Endothelial cell of umbilical vein (primary cell): ENCODE results near the gene UBE2QL1.

Experiments used
- POLR2A ChIP-seq: IDR thresholded peaks from 2 replicates; pipeline ENCODE4 v1.6.1; 2012; ENCODE audit warnings: low read depth, mild to moderate bottlenecking, control low read depth, low read length
- POLR2AphosphoS5 ChIP-seq: IDR thresholded peaks from 2 replicates; pipeline ENCODE4 v1.6.1; 2012; ENCODE audit warnings: low read depth, mild to moderate bottlenecking, control low read depth, low read length, moderate library complexity; ENCODE audit not compliant: insufficient read depth
- TF ChIP-seq, protein P1 (sequence below): IDR thresholded peaks from 2 replicates; pipeline ENCODE4 v1.6.1; 2011; ENCODE audit not compliant: insufficient read depth, insufficient read length
- TF ChIP-seq, protein P2 (sequence below), 2 donors: IDR thresholded peaks; 1 replicate in 1 of 2; 2 replicates in 1 of 2; pipeline ENCODE4 v1.5.1; 2011; ENCODE audit warnings: low read length in 2 of 2, mild to moderate bottlenecking in 2 of 2, moderate library complexity in 2 of 2, control low read depth in 1 of 2, inconsistent platforms in 1 of 2, low read depth in 1 of 2; ENCODE audit not compliant: insufficient read depth in 1 of 2; ENCODE audit errors: extremely low read depth in 1 of 2

DNA sequence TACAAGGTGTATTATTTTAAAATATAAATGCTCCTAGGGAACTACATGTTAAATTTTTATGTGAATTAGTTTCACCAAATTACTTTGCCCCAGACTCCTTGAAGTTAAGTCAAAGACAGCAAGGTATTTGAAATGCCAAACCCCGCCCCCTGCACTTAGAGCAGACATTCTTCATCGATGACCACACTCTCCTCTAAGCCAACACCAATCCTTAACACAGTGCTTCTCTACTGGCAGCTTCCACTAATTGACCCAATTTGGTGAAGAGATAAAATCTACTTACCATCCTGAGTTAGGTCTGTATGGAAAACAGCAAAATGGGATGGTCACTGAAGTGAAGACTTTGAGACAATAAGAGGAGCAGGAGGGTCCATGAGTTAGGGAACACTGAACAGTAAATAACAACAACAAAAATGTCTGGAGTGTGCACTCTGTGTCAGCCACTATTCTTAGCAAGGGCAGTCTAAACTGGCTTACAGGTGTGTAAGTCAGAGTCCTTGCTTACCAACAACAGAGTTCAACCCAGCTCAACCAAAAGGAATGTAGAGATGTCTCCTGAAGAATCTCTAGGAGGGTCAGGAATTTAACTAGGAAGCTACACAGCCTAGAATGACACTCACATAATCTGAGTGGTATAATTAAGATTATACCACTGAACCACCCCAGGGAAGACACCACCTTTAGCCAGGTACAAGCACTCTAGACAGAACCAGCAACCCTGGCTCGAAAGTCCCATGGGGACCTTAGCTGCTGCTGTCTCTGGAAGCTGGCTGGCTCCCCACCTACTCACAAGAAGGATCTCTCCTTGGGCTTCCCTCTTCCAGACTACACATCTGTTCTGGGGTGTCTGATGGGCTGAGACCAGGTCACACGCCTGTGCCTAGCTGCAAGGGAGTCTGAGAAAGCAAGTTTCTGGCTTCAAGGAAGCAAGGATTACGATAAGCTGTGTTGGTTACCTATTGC, 8.8 kb upstream of the UBE2QL1 start:
- TF ChIP-seq POLR2A (no peak), POLR2AphosphoS5 (no peak)
- TF ChIP-seq, protein P1, sequence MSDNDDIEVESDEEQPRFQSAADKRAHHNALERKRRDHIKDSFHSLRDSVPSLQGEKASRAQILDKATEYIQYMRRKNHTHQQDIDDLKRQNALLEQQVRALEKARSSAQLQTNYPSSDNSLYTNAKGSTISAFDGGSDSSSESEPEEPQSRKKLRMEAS: no peak
- TF ChIP-seq, protein P2, sequence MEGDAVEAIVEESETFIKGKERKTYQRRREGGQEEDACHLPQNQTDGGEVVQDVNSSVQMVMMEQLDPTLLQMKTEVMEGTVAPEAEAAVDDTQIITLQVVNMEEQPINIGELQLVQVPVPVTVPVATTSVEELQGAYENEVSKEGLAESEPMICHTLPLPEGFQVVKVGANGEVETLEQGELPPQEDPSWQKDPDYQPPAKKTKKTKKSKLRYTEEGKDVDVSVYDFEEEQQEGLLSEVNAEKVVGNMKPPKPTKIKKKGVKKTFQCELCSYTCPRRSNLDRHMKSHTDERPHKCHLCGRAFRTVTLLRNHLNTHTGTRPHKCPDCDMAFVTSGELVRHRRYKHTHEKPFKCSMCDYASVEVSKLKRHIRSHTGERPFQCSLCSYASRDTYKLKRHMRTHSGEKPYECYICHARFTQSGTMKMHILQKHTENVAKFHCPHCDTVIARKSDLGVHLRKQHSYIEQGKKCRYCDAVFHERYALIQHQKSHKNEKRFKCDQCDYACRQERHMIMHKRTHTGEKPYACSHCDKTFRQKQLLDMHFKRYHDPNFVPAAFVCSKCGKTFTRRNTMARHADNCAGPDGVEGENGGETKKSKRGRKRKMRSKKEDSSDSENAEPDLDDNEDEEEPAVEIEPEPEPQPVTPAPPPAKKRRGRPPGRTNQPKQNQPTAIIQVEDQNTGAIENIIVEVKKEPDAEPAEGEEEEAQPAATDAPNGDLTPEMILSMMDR (IDR thresholded peaks at IDR 0.05; ENCODE audit: extremely low read depth in 1 of 2, insufficient read depth in 1 of 2, low read depth in 1 of 2, low read length in 2 of 2): no peak
